Mesenchymal stem cell (in vitro differentiated cells and primary cell): ENCODE data around the gene CXCR4.

Experiments used
- DNase-seq: peaks from one replicate; pipeline ENCODE4 v3.0.0-alpha.2; 2013
- H2AFZ ChIP-seq: one replicate; pipeline ENCODE4 v1.6.1; 2013; ENCODE audit warnings: low read depth, mild to moderate bottlenecking, control low read depth, inconsistent platforms, low read length, moderate library complexity
- H2AK5ac ChIP-seq: 2 replicates; pipeline ENCODE4 v1.6.1; 2013; ENCODE audit warnings: low read length, moderate library complexity, mild to moderate bottlenecking, inconsistent platforms; ENCODE audit not compliant: severe bottlenecking
- H2BK120ac ChIP-seq: one replicate; pipeline ENCODE4 v1.6.1; 2013; ENCODE audit warnings: low read depth, mild to moderate bottlenecking, inconsistent platforms, low read length, moderate library complexity
- H2BK12ac ChIP-seq, 2 experiments: one replicate each; pipeline ENCODE4 v1.6.1; 2013; ENCODE audit warnings: inconsistent platforms in 2 of 2, low read length in 2 of 2, mild to moderate bottlenecking in 2 of 2, moderate library complexity in 2 of 2, control low read depth in 1 of 2
- H2BK15ac ChIP-seq: one replicate; pipeline ENCODE4 v1.6.1; 2013; ENCODE audit warnings: mild to moderate bottlenecking, low read depth, inconsistent platforms; ENCODE audit not compliant: poor library complexity, severe bottlenecking
- H2BK5ac ChIP-seq: 2 replicates; pipeline ENCODE4 v1.6.1; 2013; ENCODE audit warnings: low read depth, mild to moderate bottlenecking, low read length, control low read depth, inconsistent platforms; ENCODE audit not compliant: poor library complexity, severe bottlenecking
- H3K14ac ChIP-seq, 2 experiments: one replicate each; pipeline ENCODE4 v1.6.1; 2013; ENCODE audit warnings: inconsistent platforms in 2 of 2, low read length in 2 of 2, control low read depth in 1 of 2, mild to moderate bottlenecking in 1 of 2, moderate library complexity in 1 of 2
- H3K18ac ChIP-seq, 2 experiments: one replicate each; pipeline ENCODE4 v1.6.1; 2013; ENCODE audit warnings: inconsistent platforms in 2 of 2, low read length in 2 of 2, control low read depth in 1 of 2, low read depth in 1 of 2, mild to moderate bottlenecking in 1 of 2
- H3K23ac ChIP-seq, 2 experiments: one replicate each; pipeline ENCODE4 v1.6.1; 2013; ENCODE audit warnings: inconsistent platforms in 2 of 2, low read length in 2 of 2, mild to moderate bottlenecking in 2 of 2, moderate library complexity in 2 of 2, control low read depth in 1 of 2
- H3K27ac ChIP-seq: 2 replicates; pipeline ENCODE4 v1.5.1; 2013; ENCODE audit warnings: mild to moderate bottlenecking, moderate library complexity, low read length, control low read depth, inconsistent platforms; ENCODE audit not compliant: poor library complexity, severe bottlenecking
- H3K27me3 ChIP-seq, 2 experiments: 2 replicates each; pipeline versions ENCODE4 v1.6.1 to v1.7.0; 2013; ENCODE audit warnings: low read length in 2 of 2, mild to moderate bottlenecking in 2 of 2, moderate library complexity in 2 of 2, control low read depth in 1 of 2, inconsistent platforms in 1 of 2; ENCODE audit not compliant: control insufficient read depth in 1 of 2, insufficient read depth in 1 of 2
- H3K36me3 ChIP-seq, 2 experiments: 2 replicates each; pipeline versions ENCODE4 v1.6.1 to v1.7.0; 2013; ENCODE audit warnings: low read length in 2 of 2, control low read depth in 1 of 2, inconsistent platforms in 1 of 2, low read depth in 1 of 2, mild to moderate bottlenecking in 1 of 2; ENCODE audit not compliant: insufficient read depth in 2 of 2, control insufficient read depth in 1 of 2
- H3K4ac ChIP-seq, 2 experiments: one replicate each; pipeline ENCODE4 v1.6.1; 2013; ENCODE audit warnings: inconsistent platforms in 2 of 2, low read length in 2 of 2, mild to moderate bottlenecking in 2 of 2, moderate library complexity in 2 of 2, control low read depth in 1 of 2, low read depth in 1 of 2
- H3K4me1 ChIP-seq: 2 replicates; pipeline ENCODE4 v1.6.1; 2013; ENCODE audit warnings: low read depth, low read length, control low read depth; ENCODE audit not compliant: control insufficient read depth, insufficient read depth
- H3K4me2 ChIP-seq: 2 replicates; pipeline ENCODE4 v1.6.1; 2013; ENCODE audit warnings: low read length, mild to moderate bottlenecking, inconsistent platforms; ENCODE audit not compliant: poor library complexity, severe bottlenecking
- H3K4me3 ChIP-seq, 2 experiments: 2 replicates each; pipeline versions ENCODE4 v1.5.1 to v1.7.0; 2013; ENCODE audit warnings: low read length in 2 of 2, mild to moderate bottlenecking in 2 of 2, control low read depth in 1 of 2, low read depth in 1 of 2; ENCODE audit not compliant: insufficient read depth in 1 of 2
- H3K79me1 ChIP-seq: replicated peaks from 2 replicates; pipeline ENCODE4 v1.6.1; 2013; ENCODE audit warnings: mild to moderate bottlenecking, control low read depth, low read length, inconsistent platforms; ENCODE audit not compliant: poor library complexity, severe bottlenecking
- H3K9ac ChIP-seq: 2 replicates; pipeline ENCODE4 v1.7.0; 2013; ENCODE audit warnings: mild to moderate bottlenecking, low read length, moderate library complexity
- H3K9me3 ChIP-seq: 2 replicates; pipeline ENCODE4 v1.7.0; 2013; ENCODE audit warnings: mild to moderate bottlenecking, low read length; ENCODE audit not compliant: control insufficient read depth
- H4K8ac ChIP-seq: one replicate; pipeline ENCODE4 v1.6.1; 2013; ENCODE audit warnings: inconsistent platforms, mild to moderate bottlenecking, low read length, moderate library complexity
- H4K91ac ChIP-seq: one replicate; pipeline ENCODE4 v1.6.1; 2013; ENCODE audit warnings: mild to moderate bottlenecking, low read length, inconsistent platforms
- WGBS: methylation state at CpG from one replicate; pipeline ENCODE4 v1.1.7; 2013; ENCODE audit warnings: mixed read lengths; 5-methylcytosine and 5-hydroxymethylcytosine counted together

The CXCR4 gene

DNA sequence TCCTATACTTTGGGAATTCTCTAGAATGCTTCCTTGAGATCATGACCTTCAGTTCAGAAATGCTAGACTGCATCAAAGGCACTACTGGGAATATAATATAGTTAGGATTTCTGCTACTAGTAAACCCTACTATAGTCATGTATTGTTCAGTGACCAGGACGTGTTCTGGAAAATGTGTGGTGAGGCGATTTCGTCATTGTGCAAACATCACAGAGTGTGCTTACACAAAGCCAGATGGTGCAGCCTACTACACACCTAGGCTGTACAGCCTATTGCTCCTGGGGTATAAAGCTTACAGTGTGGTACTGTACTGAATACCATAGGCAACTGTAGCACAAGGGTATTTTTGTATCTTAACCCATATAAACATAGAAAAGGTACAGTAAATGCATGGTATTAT is 13.0 kb downstream of the CXCR4 start:
- Histone ChIP-seq H3K79me1 (no peaks in the 10 kb centered on the region), H3K27me3 (peaks cover 7 to 15% of the 10 kb centered on the region in 2 experiments), H2BK120ac (no peak overlapping the region), H3K18ac (no peak overlapping the region), H3K4me2 (no peak overlapping the region), H2BK15ac (no peak overlapping the region), H2BK12ac (no peak overlapping the region), H3K4me3 (no peak overlapping the region), H3K9ac (no peak overlapping the region), H4K8ac (no peak overlapping the region), H3K4me1 (no peaks in the 10 kb centered on the region), H3K4ac (no peak overlapping the region), H2BK5ac (no peak overlapping the region), H4K91ac (no peak overlapping the region), H3K9me3 (no peaks in the 10 kb centered on the region), H2AK5ac (no peak overlapping the region), H3K14ac (no peak overlapping the region), H3K23ac (no peak overlapping the region), H2AFZ (no peak overlapping the region), H3K36me3 (no peaks in the 10 kb centered on the region), H3K27ac (no peak overlapping the region)
- no peak for DNase-seq
- 96% methylated on average over 3 of the region's 3 CpGs for WGBS

DNA sequence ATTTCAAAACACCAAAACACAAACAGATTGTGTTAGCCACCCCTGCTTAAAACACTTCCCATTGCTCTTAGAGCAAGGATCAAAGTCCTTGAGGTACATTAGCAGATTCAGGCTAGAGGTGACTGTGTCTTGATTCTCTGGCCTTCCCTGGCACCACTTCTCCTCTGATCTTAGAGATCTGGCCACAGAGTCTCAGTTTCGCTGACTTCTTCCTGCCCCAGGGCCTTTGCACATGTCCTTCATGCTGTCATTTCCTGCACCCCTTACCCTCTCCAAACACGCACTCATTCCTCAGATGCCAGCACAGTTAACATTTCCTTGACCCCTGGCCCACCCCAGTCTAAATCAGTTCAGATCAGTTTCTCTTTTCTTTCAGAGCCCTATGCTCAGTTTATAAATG is 16.9 kb downstream of the CXCR4 start:
- no peak overlapping the region for H3K4ac ChIP-seq
- no peak overlapping the region for H3K9ac ChIP-seq
- H3K27me3 ChIP-seq = no peaks in the 10 kb centered on the region
- H2BK12ac ChIP-seq = no peak overlapping the region
- no peak overlapping the region for H2BK5ac ChIP-seq
- H4K91ac ChIP-seq = no peak overlapping the region
- H2BK120ac ChIP-seq = no peak overlapping the region
- no peak overlapping the region for H3K27ac ChIP-seq
- H2AFZ ChIP-seq = no peak overlapping the region
- no peak overlapping the region for H2AK5ac ChIP-seq
- H3K79me1 ChIP-seq = no peaks in the 10 kb centered on the region
- no peak overlapping the region for H3K23ac ChIP-seq
- no peak overlapping the region for H4K8ac ChIP-seq
- H3K36me3 ChIP-seq = no peaks in the 10 kb centered on the region
- H2BK15ac ChIP-seq = no peak overlapping the region
- DNase-seq = no peak
- H3K9me3 ChIP-seq = no peaks in the 10 kb centered on the region
- no peak overlapping the region for H3K4me3 ChIP-seq
- H3K14ac ChIP-seq = no peak overlapping the region
- 82% methylated on average over 2 of the region's 2 CpGs for WGBS
- no peak overlapping the region for H3K4me2 ChIP-seq
- H3K4me1 ChIP-seq = no peaks in the 10 kb centered on the region
- no peak overlapping the region for H3K18ac ChIP-seq

GRCh38 chr2:136098441-136098840 is 19.5 kb downstream of the CXCR4 start:
- Histone ChIP-seq H3K4ac (no peak overlapping the region), H4K8ac (no peak overlapping the region), H2BK15ac (no peak overlapping the region), H2BK5ac (no peak overlapping the region), H3K14ac (no peak overlapping the region), H4K91ac (no peak overlapping the region), H3K9me3 (no peaks in the 10 kb centered on the region), H3K4me3 (no peak overlapping the region), H3K18ac (no peak overlapping the region), H3K9ac (no peak overlapping the region), H2BK120ac (no peak overlapping the region), H2AFZ (no peak overlapping the region), H3K27ac (no peak overlapping the region), H3K23ac (no peak overlapping the region), H3K79me1 (no peaks in the 10 kb centered on the region), H3K4me2 (no peak overlapping the region), H2AK5ac (no peak overlapping the region), H3K27me3 (peaks cover 7 to 13% of the 10 kb centered on the region in 2 experiments), H2BK12ac (no peak overlapping the region), H3K4me1 (no peaks in the 10 kb centered on the region), H3K36me3 (no peaks in the 10 kb centered on the region)
- no peak for DNase-seq
- WGBS = 93% methylated on average over 4 of the region's 4 CpGs

DNA sequence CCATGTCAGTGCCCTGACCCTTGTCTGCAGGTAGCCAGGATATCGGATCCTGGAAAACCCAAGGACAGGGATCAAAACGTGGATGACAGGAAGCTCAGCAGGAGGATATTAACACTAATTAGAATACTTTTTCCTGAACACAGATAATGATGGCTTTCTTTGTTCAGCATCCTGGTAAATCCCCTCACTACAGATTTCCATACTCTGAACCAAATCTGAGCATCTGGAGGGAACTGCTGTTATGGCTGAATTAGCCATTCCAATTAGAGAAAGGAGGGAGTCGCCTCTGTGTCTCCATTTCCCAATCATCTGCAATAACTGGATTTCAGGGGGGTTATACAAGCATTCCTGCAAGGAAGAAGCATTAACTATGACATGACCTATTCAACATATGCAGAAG is 24.4 kb downstream of the CXCR4 start:
- H3K4ac ChIP-seq = no peak overlapping the region
- no peaks in the 10 kb centered on the region for H3K79me1 ChIP-seq
- no peak overlapping the region for H4K8ac ChIP-seq
- H3K9ac ChIP-seq = no peak overlapping the region
- H2AK5ac ChIP-seq = no peak overlapping the region
- no peaks in the 10 kb centered on the region for H3K9me3 ChIP-seq
- H4K91ac ChIP-seq = no peak overlapping the region
- H3K4me2 ChIP-seq = no peak overlapping the region
- H2AFZ ChIP-seq = no peak overlapping the region
- H3K14ac ChIP-seq = no peak overlapping the region
- no peak for DNase-seq
- peaks cover 7 to 19% of the 10 kb centered on the region in 2 experiments for H3K27me3 ChIP-seq
- H2BK120ac ChIP-seq = no peak overlapping the region
- H2BK5ac ChIP-seq = no peak overlapping the region
- H2BK15ac ChIP-seq = no peak overlapping the region
- no peak overlapping the region for H3K23ac ChIP-seq
- WGBS = 100% methylated on average over 1 of the region's 3 CpGs
- no peak overlapping the region for H3K4me3 ChIP-seq
- H3K4me1 ChIP-seq = no peaks in the 10 kb centered on the region
- H2BK12ac ChIP-seq = no peak overlapping the region
- H3K27ac ChIP-seq = no peak overlapping the region
- H3K18ac ChIP-seq = no peak overlapping the region
- no peaks in the 10 kb centered on the region for H3K36me3 ChIP-seq
